ENCODE data around the gene HMGXB3. TPM values are rescaled to one million over a fixed set of nuclear protein-coding genes. Genes with fewer than 3 reads are reported as not detected.

The HMGXB3 gene
- total RNA-seq, 1 experiment from 2014 or later, result 26.9 TPM

DNA sequence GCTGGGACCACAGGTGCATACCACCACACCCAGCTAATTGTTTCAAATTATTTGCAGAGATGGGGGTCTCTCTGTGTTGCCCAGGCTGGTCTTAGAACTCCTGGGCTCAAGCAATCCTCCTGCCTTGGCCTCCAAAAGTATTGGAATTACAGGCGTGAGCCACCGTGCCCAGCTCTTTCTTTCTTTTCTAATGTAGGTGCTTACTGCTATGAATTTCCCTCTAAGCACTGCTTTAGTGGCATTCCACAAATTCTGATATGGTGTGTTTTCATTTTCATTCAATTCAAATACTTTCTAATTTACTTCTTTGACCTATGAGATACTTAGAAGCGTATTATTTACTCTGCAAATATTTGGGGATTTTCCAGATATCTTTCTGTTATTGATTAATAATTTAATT lies 14.9 kb downstream of the HMGXB3 start:
- H3K23ac ChIP-seq (ENCODE audit: insufficient read length, low read depth, low read length), result no peak overlapping the region
- no peak overlapping the region for H4K91ac ChIP-seq (ENCODE audit: insufficient read length, low read depth, low read length)
- no peaks in the 10 kb centered on the region for H3K27me3 ChIP-seq (ENCODE audit: insufficient read depth, low read length)
- H2BK120ac ChIP-seq (ENCODE audit: low read depth, low read length, poor library complexity, severe bottlenecking), result no peak overlapping the region
- no peak overlapping the region for H2BK15ac ChIP-seq (ENCODE audit: low read depth, low read length)
- H3K18ac ChIP-seq (ENCODE audit: insufficient read length, low read depth, low read length), result no peak overlapping the region
- no peak overlapping the region for H2BK5ac ChIP-seq (ENCODE audit: insufficient read length, low read length)
- H3K27ac ChIP-seq (ENCODE audit: insufficient read length, low read depth, low read length), result no peak overlapping the region
- WGBS (ENCODE audit: extremely low coverage, insufficient read length, low lambda C conversion rate), result no CpG with 5 or more reads among the region's 3 CpGs
- no peaks in the 10 kb centered on the region for H3K4me1 ChIP-seq (ENCODE audit: insufficient read depth, low read length)
- no peak overlapping the region for H4K8ac ChIP-seq (replicated peaks; ENCODE audit: insufficient read length, low read depth, low read length)
- Mint-ChIP-seq H3K9me3 (peaks cover 9 to 11% of the 10 kb centered on the region in 2 experiments), H3K27me3 (ENCODE audit: low read depth) (no peaks in the 10 kb centered on the region), H3K36me3 (ENCODE audit: insufficient read depth in 1 of 3, low read depth in 3 of 3) (peaks cover 50 to 82% (median 81%) of the 10 kb centered on the region in 3 experiments), H3K4me3 (no peak overlapping the region), H3K27ac (no peak overlapping the region), H3K4me1 (0 out of 4 replicates have a peak, but pooled peaks cover 0 to 3% of the 10 kb centered on the region in 2 experiments)
- DNase-seq, result no peak
- H2BK12ac ChIP-seq (ENCODE audit: insufficient read length, low read depth, low read length), result no peak overlapping the region
- H3K9me3 ChIP-seq (ENCODE audit: control insufficient read depth, low read depth, low read length), result no peaks in the 10 kb centered on the region
- no peak overlapping the region for H3K4me2 ChIP-seq (ENCODE audit: insufficient read depth, insufficient read length, low read length)
- no peak overlapping the region for H3K4ac ChIP-seq (ENCODE audit: low read depth, low read length)
- no peaks in the 10 kb centered on the region for H4K20me1 ChIP-seq (ENCODE audit: control insufficient read depth, insufficient read depth, insufficient read length)
- H4K5ac ChIP-seq (ENCODE audit: insufficient read length, low read depth, low read length), result no peak overlapping the region
- TF ChIP-seq, protein P1, sequence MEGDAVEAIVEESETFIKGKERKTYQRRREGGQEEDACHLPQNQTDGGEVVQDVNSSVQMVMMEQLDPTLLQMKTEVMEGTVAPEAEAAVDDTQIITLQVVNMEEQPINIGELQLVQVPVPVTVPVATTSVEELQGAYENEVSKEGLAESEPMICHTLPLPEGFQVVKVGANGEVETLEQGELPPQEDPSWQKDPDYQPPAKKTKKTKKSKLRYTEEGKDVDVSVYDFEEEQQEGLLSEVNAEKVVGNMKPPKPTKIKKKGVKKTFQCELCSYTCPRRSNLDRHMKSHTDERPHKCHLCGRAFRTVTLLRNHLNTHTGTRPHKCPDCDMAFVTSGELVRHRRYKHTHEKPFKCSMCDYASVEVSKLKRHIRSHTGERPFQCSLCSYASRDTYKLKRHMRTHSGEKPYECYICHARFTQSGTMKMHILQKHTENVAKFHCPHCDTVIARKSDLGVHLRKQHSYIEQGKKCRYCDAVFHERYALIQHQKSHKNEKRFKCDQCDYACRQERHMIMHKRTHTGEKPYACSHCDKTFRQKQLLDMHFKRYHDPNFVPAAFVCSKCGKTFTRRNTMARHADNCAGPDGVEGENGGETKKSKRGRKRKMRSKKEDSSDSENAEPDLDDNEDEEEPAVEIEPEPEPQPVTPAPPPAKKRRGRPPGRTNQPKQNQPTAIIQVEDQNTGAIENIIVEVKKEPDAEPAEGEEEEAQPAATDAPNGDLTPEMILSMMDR (conservative IDR thresholded peaks at IDR 0.05), result no peak
- H3K79me1 ChIP-seq (ENCODE audit: insufficient read depth, low read depth, low read length, poor library complexity, severe bottlenecking), result no peaks in the 10 kb centered on the region
- H3K56ac ChIP-seq (ENCODE audit: insufficient read length, low read depth, low read length), result no peak overlapping the region
- H2AK5ac ChIP-seq (ENCODE audit: insufficient read length, low read length), result no peak overlapping the region
- no peak overlapping the region for H2AFZ ChIP-seq (ENCODE audit: low read length)
- no peak overlapping the region for H3K14ac ChIP-seq (ENCODE audit: insufficient read depth, low read length)
- H3T11ph ChIP-seq (ENCODE audit: low read length), result no peak overlapping the region
- no peaks in the 10 kb centered on the region for H3K79me2 ChIP-seq (ENCODE audit: insufficient read depth, low read length)
- H3K23me2 ChIP-seq (ENCODE audit: insufficient read length, low read depth, low read length, poor library complexity, severe bottlenecking), result no peaks in the 10 kb centered on the region
- H2BK20ac ChIP-seq (ENCODE audit: low read depth, low read length, poor library complexity, severe bottlenecking), result no peak overlapping the region
- no peak overlapping the region for H3K9ac ChIP-seq (ENCODE audit: extremely low read depth, insufficient read length, low read length)

Measured in H9 (cell line).